Measurements from ENCODE around the gene HIPK4.
"Not testable (repeated sequence)": the region's sequence is repeated elsewhere in the genome, so short reads cannot be mapped to it uniquely, and the experiment has no call there.

The HIPK4 gene

GRCh38 chr19:40389404-40390083 lies 437 bp downstream of the HIPK4 start:
- DNase-seq: no peak

- no peak for DNase-seq
Observed at GRCh38 chr19:40388481-40388880, 1.5 kb downstream of the HIPK4 start.

GRCh38 chr19:40387155-40387554 lies 2.8 kb downstream of the HIPK4 start:
- DNase-seq: no peak

- no peak for DNase-seq
Observed at GRCh38 chr19:40383668-40384248, 6.2 kb downstream of the HIPK4 start.

- no peak for DNase-seq
Observed at GRCh38 chr19:40381321-40381720, 8.7 kb downstream of the HIPK4 start.

GRCh38 chr19:40380199-40381037 lies 9.6 kb downstream of the HIPK4 start:
- no peak for DNase-seq

- no peak for DNase-seq
Observed at GRCh38 chr19:40379446-40380198, 10.4 kb downstream of the HIPK4 start.

GRCh38 chr19:40378509-40378908 lies 11.5 kb downstream of the HIPK4 start:
- no peak for DNase-seq

GRCh38 chr19:40377876-40378385 lies 12.1 kb downstream of the HIPK4 start:
- no peak for DNase-seq

GRCh38 chr19:40376286-40376862 lies 13.6 kb downstream of the HIPK4 start:
- DNase-seq: no peak

GRCh38 chr19:40374084-40374483 lies 15.9 kb downstream of the HIPK4 start:
- no peak for DNase-seq

- DNase-seq: no peak
Observed at GRCh38 chr19:40371802-40372122, 18.2 kb downstream of the HIPK4 start.

GRCh38 chr19:40370997-40371801 lies 18.8 kb downstream of the HIPK4 start:
- DNase-seq: no peak

GRCh38 chr19:40370253-40370652 lies 19.7 kb downstream of the HIPK4 start:
- DNase-seq: not testable (repeated sequence)

- no peak for DNase-seq
Observed at GRCh38 chr19:40369797-40370196, 20.2 kb downstream of the HIPK4 start.

- DNase-seq: no peak
Observed at GRCh38 chr19:40367577-40368434, 22.2 kb downstream of the HIPK4 start.

GRCh38 chr19:40366697-40367561 lies 23.1 kb downstream of the HIPK4 start:
- no peak for DNase-seq

- peak; percentile 39 for DNase-seq
Observed at GRCh38 chr19:40365613-40366401, 24.2 kb downstream of the HIPK4 start.

GRCh38 chr19:40365010-40365409 lies 25.0 kb downstream of the HIPK4 start:
- no peak for DNase-seq

All from activated CD8-positive, alpha-beta memory T cell treated with anti-CD3 and anti-CD28 coated beads, Interleukin-2, amount 50 U/mL, for 4 hours (primary cell).